Measurements from ENCODE around the gene MTCH1. TPM values are rescaled to one million over a fixed set of nuclear protein-coding genes. Genes with fewer than 3 reads are reported as not detected.
"Not testable (repeated sequence)": the region's sequence is repeated elsewhere in the genome, so short reads cannot be mapped to it uniquely, and the experiment has no call there.

MTCH1 gene
- total and polyA plus RNA-seq, 8 donors, result 66.8 to 146 (median 87.2) TPM

DNA sequence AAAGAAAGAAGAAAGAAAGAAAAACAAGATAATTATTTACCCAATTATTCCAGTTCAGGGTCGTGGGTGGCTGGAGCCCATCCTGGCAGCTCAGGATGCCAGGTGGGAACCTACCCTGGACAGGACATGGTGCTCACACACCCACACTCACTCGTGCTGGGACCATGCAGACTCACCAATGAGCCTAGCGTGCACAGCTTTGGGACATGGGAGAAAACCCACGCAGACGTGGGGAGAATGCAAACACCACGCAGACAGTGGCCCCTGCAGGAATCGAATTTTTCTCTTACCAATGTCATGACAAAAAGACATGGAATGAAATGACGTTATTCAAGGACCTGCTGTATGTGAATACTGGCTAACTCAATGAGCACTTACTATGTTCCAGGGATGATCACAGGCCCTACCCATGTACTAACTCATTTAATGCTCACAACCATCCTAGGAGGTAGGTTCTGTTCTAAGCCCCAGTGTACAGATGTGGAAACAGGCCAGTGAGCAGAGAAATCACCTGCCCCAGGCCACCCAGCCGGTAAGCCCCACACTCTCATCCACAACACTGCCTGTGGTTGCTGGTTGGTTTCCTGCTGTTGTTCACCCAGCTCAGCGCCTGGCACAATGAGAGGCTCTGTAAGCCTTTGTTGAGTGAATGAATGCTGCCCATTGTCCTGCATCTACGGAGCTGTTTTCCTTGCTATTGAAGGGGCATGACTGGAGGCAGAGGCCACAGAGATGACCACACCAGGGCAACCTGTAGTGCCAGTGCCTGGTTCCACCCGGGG lies 38.2 kb downstream of the MTCH1 start:
- no peak overlapping the region for H3K4me3 ChIP-seq
- DNase-seq (no peak), FAIRE-seq (no peak), ATAC-seq (no peak)
- no peak overlapping the region for H3K27ac ChIP-seq
- peaks cover 0 to 4% (median 0%) of the 10 kb centered on the region in 3 donors for H3K4me1 ChIP-seq
- TF ChIP-seq, protein P1, sequence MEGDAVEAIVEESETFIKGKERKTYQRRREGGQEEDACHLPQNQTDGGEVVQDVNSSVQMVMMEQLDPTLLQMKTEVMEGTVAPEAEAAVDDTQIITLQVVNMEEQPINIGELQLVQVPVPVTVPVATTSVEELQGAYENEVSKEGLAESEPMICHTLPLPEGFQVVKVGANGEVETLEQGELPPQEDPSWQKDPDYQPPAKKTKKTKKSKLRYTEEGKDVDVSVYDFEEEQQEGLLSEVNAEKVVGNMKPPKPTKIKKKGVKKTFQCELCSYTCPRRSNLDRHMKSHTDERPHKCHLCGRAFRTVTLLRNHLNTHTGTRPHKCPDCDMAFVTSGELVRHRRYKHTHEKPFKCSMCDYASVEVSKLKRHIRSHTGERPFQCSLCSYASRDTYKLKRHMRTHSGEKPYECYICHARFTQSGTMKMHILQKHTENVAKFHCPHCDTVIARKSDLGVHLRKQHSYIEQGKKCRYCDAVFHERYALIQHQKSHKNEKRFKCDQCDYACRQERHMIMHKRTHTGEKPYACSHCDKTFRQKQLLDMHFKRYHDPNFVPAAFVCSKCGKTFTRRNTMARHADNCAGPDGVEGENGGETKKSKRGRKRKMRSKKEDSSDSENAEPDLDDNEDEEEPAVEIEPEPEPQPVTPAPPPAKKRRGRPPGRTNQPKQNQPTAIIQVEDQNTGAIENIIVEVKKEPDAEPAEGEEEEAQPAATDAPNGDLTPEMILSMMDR (IDR thresholded peaks at IDR 0.05), result no peak
- intact Hi-C loops (cut with DNase I), result no loop called here
- no peaks in the 10 kb centered on the region for H3K36me3 ChIP-seq
- no peaks in the 10 kb centered on the region for H3K27me3 ChIP-seq
- H3K9me3 ChIP-seq, result no peaks in the 10 kb centered on the region
- 76 to 80% methylated on average over 12 of the region's 12 CpGs for WGBS, 2 donors

DNA sequence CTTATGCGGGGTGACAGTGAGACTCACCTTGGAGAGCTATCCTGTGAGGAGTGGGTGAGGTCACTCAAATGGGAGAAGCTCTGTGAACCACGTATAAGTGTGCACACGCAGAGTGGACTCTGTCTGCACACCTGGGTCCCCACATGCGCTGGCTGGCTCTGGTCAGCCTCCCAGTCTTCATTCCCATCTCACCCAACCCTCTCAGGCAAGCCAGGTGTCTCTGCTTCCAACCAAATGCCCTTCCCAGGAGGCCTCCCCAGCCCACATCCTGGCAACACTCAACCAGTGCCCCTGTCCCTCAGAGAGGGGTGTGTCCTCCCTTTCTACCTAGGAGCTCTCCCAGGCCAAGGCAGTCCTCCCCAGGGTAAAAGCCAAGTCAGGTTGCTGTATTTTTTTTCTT lies 39.5 kb downstream of the MTCH1 start:
- no peak for ATAC-seq
- intact Hi-C loops (cut with DNase I), result no loop called here
- FAIRE-seq, result no peak
- DNase-seq, result no peak
- TF ChIP-seq, protein P1 (IDR thresholded peaks at IDR 0.05), result no peak
- H3K4me1 ChIP-seq, result peaks cover 0 to 4% (median 0%) of the 10 kb centered on the region in 3 donors
- WGBS, 2 donors, result 89 to 91% methylated on average over 4 of the region's 4 CpGs
- H3K4me3 ChIP-seq, result no peak overlapping the region
- H3K27me3 ChIP-seq, result no peaks in the 10 kb centered on the region
- no peaks in the 10 kb centered on the region for H3K36me3 ChIP-seq
- no peak overlapping the region for H3K27ac ChIP-seq
- H3K9me3 ChIP-seq, result no peaks in the 10 kb centered on the region

DNA sequence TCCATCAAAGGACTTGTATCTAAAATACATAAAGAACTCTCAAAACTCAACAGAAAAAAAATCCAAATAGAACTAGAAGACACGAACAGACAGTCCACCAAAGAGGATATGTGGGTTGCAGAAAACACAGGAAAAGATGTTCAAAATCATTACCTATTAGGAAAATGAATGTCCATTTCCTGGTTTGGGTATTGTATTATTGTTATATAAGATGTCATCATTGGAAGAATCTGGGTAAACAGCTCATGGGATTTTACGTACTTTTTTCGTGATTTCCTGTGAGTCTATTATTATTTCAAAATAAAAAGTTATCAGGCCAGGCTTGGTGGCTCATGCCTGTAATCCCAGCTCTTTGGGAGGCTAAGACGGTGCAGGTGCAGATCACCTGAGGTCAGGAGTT lies 40.7 kb downstream of the MTCH1 start:
- H3K36me3 ChIP-seq, result no peaks in the 10 kb centered on the region
- no peaks in the 10 kb centered on the region for H3K9me3 ChIP-seq
- 92 to 93% methylated on average over 4 of the region's 4 CpGs for WGBS, 2 donors
- H3K4me3 ChIP-seq, result no peak overlapping the region
- ATAC-seq (no peak), FAIRE-seq (no peak), DNase-seq (no peak)
- no peaks in the 10 kb centered on the region for H3K27me3 ChIP-seq
- intact Hi-C loops (cut with DNase I), result no loop called here
- H3K4me1 ChIP-seq, result peaks cover 0 to 4% (median 0%) of the 10 kb centered on the region in 3 donors
- TF ChIP-seq, protein P1 (IDR thresholded peaks at IDR 0.05), result no peak
- H3K27ac ChIP-seq, result peak overlapping the region in 1 of 4 donors; percentile 73

DNA sequence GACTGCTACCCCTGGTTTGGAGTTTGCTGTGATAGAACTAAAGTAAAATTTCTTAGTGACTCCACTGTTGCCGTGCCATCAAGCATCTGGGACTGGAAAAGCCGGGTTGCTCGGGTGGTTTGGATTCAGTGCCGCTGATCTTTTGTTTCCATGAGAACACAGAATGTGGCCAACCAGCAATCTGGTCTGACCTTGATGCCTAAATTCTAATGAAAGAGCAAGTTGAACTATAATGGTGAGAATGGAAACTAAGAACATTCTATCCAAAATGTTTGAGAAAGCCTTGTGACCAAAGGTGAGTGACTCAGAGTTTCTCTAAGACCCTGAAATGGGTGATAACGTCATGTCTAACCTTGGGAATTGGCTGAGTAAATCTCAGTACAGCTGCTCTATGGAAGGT lies 41.3 kb downstream of the MTCH1 start:
- H3K9me3 ChIP-seq, result no peaks in the 10 kb centered on the region
- intact Hi-C loops (cut with DNase I), result no loop called here
- no peaks in the 10 kb centered on the region for H3K36me3 ChIP-seq
- H3K4me3 ChIP-seq, result no peak overlapping the region
- H3K27ac ChIP-seq, result peak overlapping the region in 3 of 4 donors; percentile 34 to 73 (median 39)
- TF ChIP-seq, protein P1 (IDR thresholded peaks at IDR 0.05), result no peak
- WGBS, 2 donors, result 17 to 18% methylated on average over 5 of the region's 5 CpGs
- peaks cover 0 to 4% (median 0%) of the 10 kb centered on the region in 3 donors for H3K4me1 ChIP-seq
- no peaks in the 10 kb centered on the region for H3K27me3 ChIP-seq
- no peak for FAIRE-seq
- DNase-seq, result peak in 1 of 6 donors; percentile 65
- peak; percentile 87 to 92 (median 90) for ATAC-seq

DNA sequence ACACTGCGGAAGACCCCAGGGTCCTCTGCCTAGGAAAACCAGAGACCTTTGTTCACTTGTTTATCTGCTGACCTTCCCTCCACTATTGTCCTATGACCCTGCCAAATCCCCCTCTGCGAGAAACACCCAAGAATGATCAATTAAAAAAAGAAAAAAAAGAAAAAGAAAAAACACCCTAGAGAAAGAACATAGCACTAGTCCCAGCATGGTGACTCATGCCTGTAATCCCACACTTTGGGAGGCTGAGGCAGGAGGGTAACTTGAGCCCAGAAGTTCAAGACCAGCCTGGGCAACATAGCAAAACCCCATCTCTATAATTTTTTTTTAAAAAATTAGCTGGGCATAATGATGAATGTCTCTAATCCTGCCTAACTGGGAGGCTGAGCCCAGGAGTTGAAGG lies 43.7 kb downstream of the MTCH1 start:
- WGBS, 2 donors, result 75 to 86% methylated on average over 1 of the region's 2 CpGs

DNA sequence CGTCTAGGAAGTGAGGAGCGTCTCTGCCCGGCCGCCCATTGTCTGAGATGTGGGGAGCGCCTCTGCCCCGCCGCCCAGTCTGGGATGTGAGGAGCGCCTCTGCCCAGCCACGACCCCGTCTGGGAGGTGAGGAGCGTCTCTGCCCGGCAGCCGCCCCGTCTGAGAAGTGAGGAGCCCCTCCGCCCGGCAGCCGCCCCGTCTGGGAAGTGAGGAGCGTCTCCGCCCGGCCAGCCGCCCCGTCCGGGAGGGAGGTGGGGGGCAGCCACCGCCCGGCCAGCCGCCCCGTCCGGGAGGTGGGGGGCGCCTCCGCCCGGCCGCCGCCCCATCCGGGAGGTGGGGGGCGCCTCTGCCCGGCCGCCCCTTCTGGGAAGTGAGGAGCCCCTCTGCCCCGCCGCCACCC lies 44.4 kb downstream of the MTCH1 start:
- DNase-seq; intact Hi-C loops (cut with DNase I); H3K36me3 ChIP-seq; FAIRE-seq; ATAC-seq; H3K27ac ChIP-seq; H3K4me1 ChIP-seq; H3K9me3 ChIP-seq; H3K4me3 ChIP-seq; H3K27me3 ChIP-seq: not testable (repeated sequence)
- 91 to 96% methylated on average over 11 to 40 of the region's 40 CpGs for WGBS, 2 donors

More for the DNA sequence above, 43.7 kb downstream of the MTCH1 start:
- ATAC-seq; H3K27me3 ChIP-seq; DNase-seq; H3K36me3 ChIP-seq; H3K4me1 ChIP-seq; H3K4me3 ChIP-seq; FAIRE-seq; H3K9me3 ChIP-seq; intact Hi-C loops (cut with DNase I); H3K27ac ChIP-seq: not testable (repeated sequence)
